NB4 (cell line): ENCODE results near the gene UNC119B.

Experiments used
- DNase-seq: peaks from one replicate; pipeline ENCODE4 v3.0.0; 2010; ENCODE audit warnings: low read depth
- H3K4me3 ChIP-seq: one replicate; pipeline ENCODE4 v1.5.1; 2011; ENCODE audit warnings: mild to moderate bottlenecking, low read depth, low read length, moderate library complexity
- CTCF ChIP-seq: IDR thresholded peaks from one replicate; pipeline ENCODE4 v1.5.1; 2012; ENCODE audit warnings: low read depth, low read length
- MAX ChIP-seq: IDR thresholded peaks from 2 replicates; pipeline ENCODE4 v1.6.1; 2011; ENCODE audit warnings: low read depth, low read length
- MYC ChIP-seq: IDR thresholded peaks from 2 replicates; pipeline ENCODE4 v1.6.1; 2011; ENCODE audit warnings: low read depth, low read length
- POLR2A ChIP-seq: IDR thresholded peaks from 2 replicates; pipeline ENCODE4 v1.6.1; 2011; ENCODE audit warnings: mild to moderate bottlenecking; ENCODE audit not compliant: insufficient read length; ENCODE audit errors: extremely low read depth

Gene UNC119B

GRCh38 chr12:120708651-120709050 is 1.6 kb upstream of the UNC119B start:
- no peak overlapping the region for H3K4me3 ChIP-seq
- DNase-seq = no peak
- no peak for TF ChIP-seq POLR2A
- TF ChIP-seq CTCF = no peak
- no peak for TF ChIP-seq MAX
- TF ChIP-seq MYC = no peak

- H3K4me3 ChIP-seq = peak overlapping the region; percentile 73
- DNase-seq = peak; percentile 72
- TF ChIP-seq MYC (no peak), MAX (no peak), POLR2A (no peak), CTCF (no peak)
Observed at GRCh38 chr12:120710805-120711296, 593 bp downstream of the UNC119B start.

GRCh38 chr12:120711411-120711810 is 1.2 kb downstream of the UNC119B start:
- no peak for DNase-seq
- TF ChIP-seq MYC (no peak), CTCF (no peak), POLR2A (no peak), MAX (no peak)
- H3K4me3 ChIP-seq = peak overlapping the region; percentile 73

GRCh38 chr12:120712610-120713009 is 2.4 kb downstream of the UNC119B start:
- no peak for DNase-seq

GRCh38 chr12:120713861-120714482 is 3.7 kb downstream of the UNC119B start:
- TF ChIP-seq POLR2A (no peak), CTCF (peak; percentile 91), MAX (peak; percentile 44; the same call in 1 of the 2 replicates), MYC (no peak)
- DNase-seq = peak; percentile 92
- H3K4me3 ChIP-seq = no peak overlapping the region

More at GRCh38 chr12:120712610-120713009, 2.4 kb downstream of the UNC119B start:
- TF ChIP-seq MYC (no peak), CTCF (no peak), MAX (no peak), POLR2A (no peak)
- no peak overlapping the region for H3K4me3 ChIP-seq
